Stomach (tissue), 4 donors: ENCODE measurements around the gene RSPH10B.
"Not testable (repeated sequence)": the region's sequence is repeated elsewhere in the genome, so short reads cannot be mapped to it uniquely, and the experiment has no call there.

Experiments used
- EP300 ChIP-seq: sonication (generic); formaldehyde crosslinking; IDR thresholded peaks from one replicate; pipeline ENCODE4 v1.6.1; 2017; ENCODE audit warnings: antibody characterized with exemption
- POLR2A ChIP-seq, 4 donors: fragments of 450-650 bp; IDR thresholded peaks; one replicate each; pipeline ENCODE4 v1.6.1; 2016; ENCODE audit warnings: antibody characterized with exemption in 4 of 4, control low read depth in 2 of 4, mild to moderate bottlenecking in 1 of 4, moderate library complexity in 1 of 4

- TF ChIP-seq EP300; POLR2A (IDR thresholded peaks at IDR 0.05): not testable (repeated sequence)
Observed at GRCh38 chr7:5930290-5930689, 40.2 kb downstream of the RSPH10B start.
